Measurements from ENCODE around the gene PSMG4.

PSMG4 gene

GRCh38 chr6:3291987-3292386 is 33.2 kb downstream of the PSMG4 start:
- no peak for FAIRE-seq

GRCh38 chr6:3292431-3293197 is 33.9 kb downstream of the PSMG4 start:
- no peak for FAIRE-seq

- no peak for FAIRE-seq
These were observed 34.8 kb downstream of the PSMG4 start for GRCh38 chr6:3293271-3294155.

DNA sequence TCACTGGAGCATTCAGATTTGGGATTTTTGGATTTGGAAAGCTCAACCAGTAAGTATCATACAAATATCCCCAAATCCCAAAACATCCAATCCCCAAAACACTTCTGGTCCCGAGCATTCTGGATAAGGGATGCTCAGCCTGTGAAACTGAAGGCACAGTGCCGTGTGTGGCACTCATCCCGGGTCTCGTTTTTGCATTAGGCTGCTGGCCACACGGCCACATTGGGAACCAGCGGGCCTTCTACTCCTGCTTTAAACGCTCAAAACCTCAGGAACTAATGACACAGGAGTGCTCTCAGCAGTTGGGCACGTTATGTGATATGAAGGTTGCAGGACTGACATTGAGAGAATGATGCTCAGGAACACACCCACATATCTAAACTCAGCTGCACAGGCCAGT is 35.6 kb downstream of the PSMG4 start:
- no peak for FAIRE-seq

DNA sequence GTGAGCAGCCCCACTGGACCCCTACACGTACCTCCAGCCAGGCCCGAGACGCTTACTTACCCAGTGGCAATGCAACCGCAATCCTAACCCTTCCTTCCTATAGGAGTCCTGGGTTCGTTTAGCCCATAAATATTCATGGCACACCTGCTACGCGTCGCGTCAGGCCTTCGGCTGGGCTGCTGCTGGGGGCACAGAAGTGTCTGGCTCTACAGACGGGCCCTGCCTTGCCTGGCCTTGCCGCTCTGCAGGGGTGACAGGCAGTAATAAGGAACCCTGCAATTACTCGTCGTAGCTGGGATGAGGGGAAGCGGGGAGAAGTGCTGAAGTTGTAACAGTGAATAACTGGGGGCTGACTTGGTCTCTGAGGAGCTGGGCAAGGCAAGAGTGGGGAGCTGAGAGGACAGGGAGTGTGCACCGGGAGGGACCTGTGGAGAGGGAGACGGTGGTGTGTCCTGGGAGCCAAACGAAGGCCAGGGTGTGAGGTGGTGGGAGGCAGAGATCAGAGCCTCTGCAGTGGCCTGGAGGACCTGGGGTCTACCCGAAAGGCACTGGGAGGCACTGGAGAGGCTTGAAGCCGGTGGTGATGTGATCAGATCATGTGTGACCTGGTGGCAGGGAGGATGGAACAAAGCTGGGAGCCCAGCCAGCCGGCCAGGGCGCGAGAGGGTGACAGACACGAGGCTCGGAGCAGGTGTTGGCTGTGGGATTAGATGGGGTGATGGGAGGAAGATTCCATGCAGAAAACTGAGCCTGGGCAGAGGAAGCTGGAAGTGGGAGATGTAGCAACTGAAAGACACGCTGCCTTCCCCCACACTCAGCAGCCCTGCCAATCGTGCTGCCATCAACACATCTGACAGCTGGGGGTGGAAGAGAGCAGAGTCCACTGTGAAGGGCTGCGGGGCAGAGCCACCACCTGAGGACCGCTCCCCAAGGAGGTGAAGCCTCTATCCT is 36.4 kb downstream of the PSMG4 start:
- FAIRE-seq, result no peak

GRCh38 chr6:3296078-3296477 is 37.3 kb downstream of the PSMG4 start:
- FAIRE-seq, result no peak

DNA sequence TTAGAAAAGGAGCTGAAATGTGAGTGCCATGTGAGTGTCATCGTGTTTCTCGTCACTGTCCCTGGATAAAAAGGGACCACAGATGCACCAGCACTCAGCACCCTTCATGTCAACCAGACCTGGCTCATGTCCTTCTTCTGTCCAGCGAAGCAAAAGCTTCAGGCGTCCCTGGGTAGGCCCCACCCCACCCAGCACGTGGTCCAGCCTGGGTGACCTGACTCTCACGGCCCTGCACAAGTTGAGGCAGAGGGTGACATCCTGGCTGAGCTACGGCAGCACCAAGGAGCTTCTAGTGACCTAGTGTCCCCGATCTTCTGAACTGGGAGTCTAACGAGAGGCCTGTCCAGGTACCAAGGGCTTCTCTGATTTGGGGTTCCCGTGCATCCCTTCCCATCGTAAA is 37.8 kb downstream of the PSMG4 start:
- FAIRE-seq, result no peak

- no peak for FAIRE-seq
These were observed 38.3 kb downstream of the PSMG4 start for GRCh38 chr6:3297006-3297405.

DNA sequence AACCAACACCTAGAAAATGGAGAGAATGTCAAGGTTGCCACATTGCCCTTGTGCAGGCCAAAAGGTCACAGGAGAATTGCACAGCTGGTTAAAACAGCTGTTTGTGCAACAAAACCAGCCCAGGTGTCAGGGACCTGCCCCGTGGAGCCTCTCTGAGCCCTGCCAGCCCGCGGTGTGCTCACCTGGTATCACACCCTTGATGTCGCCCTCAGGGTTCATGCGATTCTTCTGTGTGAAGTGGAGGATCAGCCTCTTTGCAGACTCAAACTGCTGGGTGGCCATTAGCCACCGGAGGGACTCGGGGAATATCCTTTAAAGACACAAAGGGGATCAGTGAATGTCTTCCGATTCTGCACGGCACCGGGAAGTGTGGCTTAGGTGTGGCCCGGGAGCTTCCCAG is 39.2 kb downstream of the PSMG4 start:
- no peak for FAIRE-seq

DNA sequence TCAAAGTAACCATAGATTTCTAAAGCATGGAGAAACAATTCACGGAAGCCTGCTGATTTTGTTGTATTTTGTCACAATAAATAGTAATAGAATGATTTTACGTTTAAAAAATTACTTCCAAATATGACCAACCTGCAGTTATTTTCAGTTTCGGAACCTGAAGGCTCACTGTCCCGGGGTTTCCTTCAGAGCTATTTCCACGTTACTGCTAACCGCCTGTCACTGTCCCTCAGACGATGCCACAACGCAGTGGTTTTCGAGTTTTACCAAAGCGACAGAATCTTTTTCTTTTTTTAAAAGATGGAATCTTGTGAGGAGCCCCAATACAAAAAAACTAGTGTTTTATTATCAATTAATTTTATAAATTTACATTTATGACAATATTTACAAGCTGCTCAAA is 40.5 kb downstream of the PSMG4 start:
- FAIRE-seq, result no peak

DNA sequence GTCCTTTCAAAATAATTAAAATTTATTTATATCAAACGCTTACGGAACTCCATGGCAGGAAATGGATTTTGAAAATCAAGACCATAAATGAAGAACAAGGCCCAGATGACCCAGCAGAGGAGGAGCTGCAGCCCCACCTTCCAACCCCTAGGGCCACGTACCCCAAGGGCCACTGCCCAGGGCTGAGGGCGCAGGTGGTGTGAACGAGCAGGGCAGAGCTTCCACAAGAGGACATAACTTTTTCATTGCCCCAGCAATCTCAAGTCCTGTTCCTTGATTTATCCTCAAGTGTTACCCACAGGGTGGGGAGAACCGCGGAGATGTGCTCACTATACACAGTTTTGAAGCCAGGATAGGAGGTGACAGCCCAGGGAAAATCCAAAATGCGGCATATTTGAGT is 42.8 kb downstream of the PSMG4 start:
- FAIRE-seq, result no peak

- no peak for FAIRE-seq
These were observed 45.2 kb downstream of the PSMG4 start for GRCh38 chr6:3303795-3304411.

DNA sequence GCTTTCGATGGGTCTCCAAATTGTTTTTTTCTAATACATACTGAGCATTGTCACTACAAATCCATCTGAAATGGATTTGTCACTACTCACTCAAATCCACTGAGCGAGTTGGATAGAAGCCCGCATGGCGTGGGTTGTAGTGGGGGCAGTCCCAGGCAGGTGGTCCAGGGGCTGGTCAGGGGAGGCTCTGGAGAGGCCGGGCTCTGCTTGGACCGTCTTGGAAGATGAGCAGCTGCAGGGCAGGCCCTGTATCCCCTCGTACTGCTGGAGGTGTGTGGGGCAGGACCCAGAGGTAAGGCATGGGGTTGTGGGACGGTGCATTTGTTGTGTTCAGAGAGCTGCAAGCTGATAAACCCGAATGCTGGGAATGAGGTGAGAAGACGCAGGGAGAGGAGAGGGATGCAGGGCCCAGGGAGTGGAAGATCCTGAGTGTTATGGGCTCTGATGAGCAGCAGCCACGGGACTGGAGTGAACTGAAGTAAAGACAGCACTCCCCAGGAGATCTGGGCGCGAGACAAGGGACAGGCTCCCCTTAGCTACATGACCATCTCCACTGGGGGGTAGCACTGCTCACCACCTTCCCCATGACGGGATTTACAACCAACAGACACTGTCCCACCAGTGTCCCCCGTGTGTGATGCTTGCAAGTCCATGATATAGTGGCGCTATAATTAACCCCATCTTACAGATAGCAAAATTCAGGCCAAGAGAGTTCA is 45.9 kb downstream of the PSMG4 start:
- FAIRE-seq, result no peak

DNA sequence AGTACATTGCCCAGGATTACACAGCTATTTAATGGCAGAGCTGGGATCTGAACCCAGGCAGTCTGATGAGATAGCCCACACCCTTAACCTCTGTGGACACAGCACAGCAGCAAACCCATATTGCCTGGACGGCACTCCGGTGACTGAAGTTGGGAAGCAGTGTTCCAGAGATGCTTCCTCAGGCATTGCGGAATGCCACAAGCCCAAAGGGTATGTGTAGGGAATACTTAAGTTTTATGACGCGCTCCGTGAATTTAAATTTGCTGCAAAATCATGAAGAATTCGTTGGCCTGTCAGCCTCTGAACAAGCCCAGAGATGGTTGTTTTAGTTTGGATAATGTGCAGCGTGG is 46.4 kb downstream of the PSMG4 start:
- FAIRE-seq, result no peak

- no peak for FAIRE-seq
These were observed 47.1 kb downstream of the PSMG4 start for GRCh38 chr6:3305831-3306230.

GRCh38 chr6:3306848-3307247 is 48.1 kb downstream of the PSMG4 start:
- no peak for FAIRE-seq

DNA sequence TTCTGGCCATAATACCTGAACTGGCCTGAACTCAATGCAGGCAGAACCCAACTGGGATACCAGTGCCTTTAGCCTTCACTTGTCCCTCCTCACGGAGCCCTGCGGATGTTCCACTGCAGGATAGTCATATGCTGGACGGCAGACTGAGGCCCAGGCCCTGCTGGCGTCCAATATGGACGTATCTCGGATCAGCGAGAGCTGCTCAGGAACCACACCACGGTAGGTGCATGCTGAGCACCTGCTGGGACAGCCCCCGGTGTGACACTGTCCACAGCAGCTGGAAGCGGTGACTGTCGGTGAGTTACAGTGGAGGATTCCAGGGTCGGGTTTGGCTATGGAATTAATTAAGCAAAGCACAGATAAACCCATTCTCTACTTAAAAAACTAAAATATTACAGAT is 48.7 kb downstream of the PSMG4 start:
- no peak for FAIRE-seq

DNA sequence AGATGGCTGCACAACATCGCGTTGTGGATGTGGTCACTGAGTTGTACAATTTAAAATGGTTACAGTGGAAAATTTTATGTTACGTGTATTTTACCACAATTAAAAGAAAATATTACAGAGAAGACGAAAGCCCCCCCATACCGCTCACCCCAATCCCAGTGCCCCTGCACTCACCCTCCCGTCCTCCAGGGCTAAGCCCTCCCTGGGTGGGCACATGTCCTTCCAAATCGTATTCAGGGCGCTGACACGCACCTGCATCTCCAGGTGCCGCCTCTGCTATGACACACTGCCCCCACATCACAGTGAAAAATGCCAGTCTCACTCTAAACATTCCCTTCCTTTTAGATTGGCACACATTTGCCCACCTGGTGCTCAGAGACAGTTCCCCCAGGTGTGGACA is 49.4 kb downstream of the PSMG4 start:
- no peak for FAIRE-seq

- FAIRE-seq, result no peak
These were observed 50.8 kb downstream of the PSMG4 start for GRCh38 chr6:3309391-3310050.

GRCh38 chr6:3310051-3310448 is 51.3 kb downstream of the PSMG4 start:
- FAIRE-seq, result no peak

GRCh38 chr6:3310703-3311102 is 52.0 kb downstream of the PSMG4 start:
- no peak for FAIRE-seq

DNA sequence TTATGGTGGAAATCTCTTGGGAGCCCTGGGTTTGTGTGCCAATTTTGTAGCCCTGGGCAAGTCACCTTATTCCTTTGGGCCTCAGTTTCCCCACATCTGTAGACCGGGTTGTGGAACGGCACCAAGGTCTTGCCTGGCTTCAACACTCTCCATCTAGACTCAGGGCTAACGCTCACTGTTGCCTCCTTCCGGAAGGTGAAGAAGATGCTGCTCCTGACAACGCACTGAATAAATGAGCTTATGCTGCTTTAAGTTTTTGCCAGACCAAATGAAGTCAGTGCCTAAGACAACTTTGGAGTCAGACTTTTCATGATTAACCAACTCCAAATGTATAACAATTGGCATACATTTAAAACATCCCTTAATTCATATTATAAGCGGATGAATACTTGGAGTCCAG is 53.1 kb downstream of the PSMG4 start:
- no peak for FAIRE-seq

Measured in islet of Langerhans (tissue), 1 donor.